Measurements from ENCODE around the gene METTL9. TPM values are rescaled to one million over a fixed set of nuclear protein-coding genes. Genes with fewer than 3 reads are reported as not detected.
A peak's percentile ranks its signal among the peaks of the same experiment; 100 is the strongest.

Gene METTL9
- total and polyA plus RNA-seq, 2 experiments from 2014 or later: 112 to 229 TPM

- Histone ChIP-seq H3K27me3 (peaks cover 10% of the 10 kb centered on the region), H2AFZ (no peak within 1 kb of the TSS), H4K20me1 (ENCODE audit: insufficient read depth, poor library complexity, severe bottlenecking) (no peaks in the 10 kb centered on the region), H3K4me2 (peak within 1 kb of the TSS; percentile 78), H3K36me3 (replicated peaks; ENCODE audit: insufficient read depth, low read depth) (no peaks in the 10 kb centered on the region), H3K27ac (no peak within 1 kb of the TSS), H3K4me3 (no peak within 1 kb of the TSS), H3K79me2 (no peaks in the 10 kb centered on the region), H3K9me3 (ENCODE audit: low read depth) (no peaks in the 10 kb centered on the region), H3K4me1 (ENCODE audit: insufficient read depth) (no peaks in the 10 kb centered on the region), H3K9me2 (replicated peaks; ENCODE audit: insufficient read depth) (no peaks in the 10 kb centered on the region)
- DNase-seq (ENCODE audit: low spot score): peak; percentile 24
- TF ChIP-seq CTCF (IDR thresholded peaks at IDR 0.05; ENCODE audit: poor library complexity) (no peak), EZH2phosphoT487 (IDR thresholded peaks at IDR 0.05; ENCODE audit: low read depth, severe bottlenecking, unreplicated experiment) (peak; percentile 56)
- 33% methylated on average over 22 of the region's 45 CpGs for WGBS (ENCODE audit: low lambda C conversion rate, missing lambda C conversion rate)
Measured at GRCh38 chr16:21663889-21664647, 64.7 kb downstream of the METTL9 start, which contains the start of gene OTOA. TSS of gene OTOA (plus strand) at chr16:21663968. CDS start at chr16:21678515, 14,547 bp downstream.

- no peak overlapping the region for H3K4me3 ChIP-seq
- 95% methylated on average over 10 of the region's 10 CpGs for WGBS (ENCODE audit: low lambda C conversion rate, missing lambda C conversion rate)
- H3K4me2 ChIP-seq: no peak overlapping the region
- TF ChIP-seq EZH2 (IDR thresholded peaks at IDR 0.05; ENCODE audit: borderline replicate concordance): no peak
- no peak for TF ChIP-seq EZH2phosphoT487 (IDR thresholded peaks at IDR 0.05; ENCODE audit: low read depth, severe bottlenecking, unreplicated experiment)
- no peak for TF ChIP-seq CTCF (IDR thresholded peaks at IDR 0.05; ENCODE audit: poor library complexity)
- no peaks in the 10 kb centered on the region for H3K9me2 ChIP-seq (replicated peaks; ENCODE audit: insufficient read depth)
- H3K4me1 ChIP-seq (ENCODE audit: insufficient read depth): no peaks in the 10 kb centered on the region
- H3K79me2 ChIP-seq: no peaks in the 10 kb centered on the region
- DNase-seq (ENCODE audit: low spot score): no peak
- no peaks in the 10 kb centered on the region for H4K20me1 ChIP-seq (ENCODE audit: insufficient read depth, poor library complexity, severe bottlenecking)
- H3K27me3 ChIP-seq: peaks cover 10% of the 10 kb centered on the region
- H3K9me3 ChIP-seq (ENCODE audit: low read depth): no peaks in the 10 kb centered on the region
- H2AFZ ChIP-seq: no peak overlapping the region
- H3K36me3 ChIP-seq (replicated peaks; ENCODE audit: insufficient read depth, low read depth): no peaks in the 10 kb centered on the region
- no peak overlapping the region for H3K27ac ChIP-seq
Measured at GRCh38 chr16:21664801-21665492, 65.6 kb downstream of the METTL9 start.

- 24% methylated on average over 3 of the region's 3 CpGs for WGBS (ENCODE audit: low lambda C conversion rate, missing lambda C conversion rate)
- Histone ChIP-seq H3K27me3 (peaks cover 10% of the 10 kb centered on the region), H3K9me2 (replicated peaks; ENCODE audit: insufficient read depth) (no peaks in the 10 kb centered on the region), H3K4me2 (no peak overlapping the region), H3K27ac (no peak overlapping the region), H3K4me3 (no peak overlapping the region), H4K20me1 (ENCODE audit: insufficient read depth, poor library complexity, severe bottlenecking) (no peaks in the 10 kb centered on the region), H3K36me3 (replicated peaks; ENCODE audit: insufficient read depth, low read depth) (no peaks in the 10 kb centered on the region), H3K79me2 (no peaks in the 10 kb centered on the region), H3K4me1 (ENCODE audit: insufficient read depth) (no peaks in the 10 kb centered on the region), H3K9me3 (ENCODE audit: low read depth) (no peaks in the 10 kb centered on the region), H2AFZ (no peak overlapping the region)
- DNase-seq (ENCODE audit: low spot score): no peak
- no peak for TF ChIP-seq EZH2 (IDR thresholded peaks at IDR 0.05; ENCODE audit: borderline replicate concordance)
- TF ChIP-seq EZH2phosphoT487 (IDR thresholded peaks at IDR 0.05; ENCODE audit: low read depth, severe bottlenecking, unreplicated experiment): no peak
- TF ChIP-seq CTCF (IDR thresholded peaks at IDR 0.05; ENCODE audit: poor library complexity): no peak
Measured at GRCh38 chr16:21666772-21667171, 67.4 kb downstream of the METTL9 start.

Data from hepatocyte (in vitro differentiated cells).